NB4 (cell line): ENCODE measurements around the gene PPP2R1A.
"Not testable (repeated sequence)": the region's sequence is repeated elsewhere in the genome, so short reads cannot be mapped to it uniquely, and the experiment has no call there.

Experiments
- DNase-seq: peaks from one replicate; pipeline ENCODE4 v3.0.0; 2010; ENCODE audit warnings: low read depth
- H3K4me3 ChIP-seq: one replicate; pipeline ENCODE4 v1.5.1; 2011; ENCODE audit warnings: mild to moderate bottlenecking, low read depth, low read length, moderate library complexity
- CTCF ChIP-seq: IDR thresholded peaks from one replicate; pipeline ENCODE4 v1.5.1; 2012; ENCODE audit warnings: low read depth, low read length
- MAX ChIP-seq: IDR thresholded peaks from 2 replicates; pipeline ENCODE4 v1.6.1; 2011; ENCODE audit warnings: low read depth, low read length
- MYC ChIP-seq: IDR thresholded peaks from 2 replicates; pipeline ENCODE4 v1.6.1; 2011; ENCODE audit warnings: low read depth, low read length
- POLR2A ChIP-seq: IDR thresholded peaks from 2 replicates; pipeline ENCODE4 v1.6.1; 2011; ENCODE audit warnings: mild to moderate bottlenecking; ENCODE audit not compliant: insufficient read length; ENCODE audit errors: extremely low read depth

PPP2R1A gene

GRCh38 chr19:52237771-52238400 is 48.0 kb downstream of the PPP2R1A start:
- DNase-seq, result peak; percentile 62
- TF ChIP-seq CTCF, result peak; percentile 85
- no peak for TF ChIP-seq MAX
- no peak for TF ChIP-seq MYC
- no peak overlapping the region for H3K4me3 ChIP-seq

GRCh38 chr19:52244021-52244420 is 54.2 kb downstream of the PPP2R1A start:
- H3K4me3 ChIP-seq, result no peak overlapping the region
- no peak for DNase-seq
- TF ChIP-seq CTCF, result no peak
- no peak for TF ChIP-seq MAX
- TF ChIP-seq POLR2A, result no peak
- no peak for TF ChIP-seq MYC

GRCh38 chr19:52248241-52248640 is 58.4 kb downstream of the PPP2R1A start:
- H3K4me3 ChIP-seq, result no peak overlapping the region
- DNase-seq, result peak; percentile 69
- TF ChIP-seq MYC, result no peak
- peak; percentile 42 for TF ChIP-seq CTCF
- TF ChIP-seq MAX, result no peak
- TF ChIP-seq POLR2A, result no peak

- DNase-seq, result no peak
- TF ChIP-seq MAX (no peak), MYC (no peak), CTCF (no peak), POLR2A (no peak)
- no peak overlapping the region for H3K4me3 ChIP-seq
Observed at GRCh38 chr19:52258426-52258825, 68.6 kb downstream of the PPP2R1A start.

GRCh38 chr19:52265556-52265955 is 75.7 kb downstream of the PPP2R1A start:
- not testable (repeated sequence) for H3K4me3 ChIP-seq
- peak; percentile 12 for DNase-seq

DNA sequence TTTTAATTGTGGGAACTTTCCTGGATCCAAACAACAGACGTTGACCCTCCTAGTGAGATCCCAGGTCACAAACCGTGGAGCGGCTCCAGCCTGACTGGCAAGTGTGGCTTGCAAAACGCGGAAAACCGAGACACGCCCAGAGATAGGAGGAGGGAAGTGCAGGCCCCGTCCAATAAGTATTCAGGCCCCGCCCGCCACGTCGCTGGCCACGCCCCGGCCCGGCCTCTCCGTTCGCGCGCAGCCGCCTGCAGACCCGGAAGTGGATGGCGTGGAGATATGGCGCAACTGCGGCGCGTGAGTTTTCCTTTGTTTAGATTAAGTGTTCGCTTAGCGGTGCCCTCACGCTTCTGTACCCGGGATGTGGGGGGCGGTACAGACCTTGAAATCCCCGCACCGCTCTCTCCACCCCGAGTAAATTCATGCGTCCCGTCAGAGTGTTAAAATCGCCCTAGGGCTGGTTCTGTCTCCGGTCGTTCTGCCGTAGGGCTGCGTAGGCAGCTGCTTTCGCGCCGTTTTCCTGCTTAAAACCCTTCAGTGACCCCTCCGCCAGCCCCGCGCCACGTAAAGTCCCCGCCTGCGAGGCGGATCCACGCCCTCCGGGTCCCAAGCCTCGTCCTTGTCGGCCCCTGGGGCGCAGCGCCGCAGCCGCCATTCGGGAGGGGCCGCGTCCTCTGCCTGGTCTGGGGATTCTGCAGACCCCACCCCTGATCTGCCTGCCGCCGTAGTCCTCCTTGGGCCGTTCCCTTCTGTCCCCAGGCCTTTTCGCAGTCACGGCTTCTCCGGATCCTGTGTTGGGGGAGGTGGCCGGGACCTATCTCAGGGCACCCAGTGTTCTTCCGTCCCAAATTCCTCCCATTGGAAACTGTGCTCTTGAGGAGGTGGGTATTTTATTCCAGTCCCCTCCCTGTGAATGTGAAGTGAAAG is 79.7 kb downstream of the PPP2R1A start, which contains the start of gene ZNF766:
Gene ZNF766 (plus strand): TSS at position 250 of the 924 bp plus-strand sequence. CDS start 27 bp downstream, at position 277.
- no peak; the same call in 1 of the 2 replicates for TF ChIP-seq MAX
- no peak for TF ChIP-seq CTCF
- peak; percentile 93 for TF ChIP-seq POLR2A
- TF ChIP-seq MYC, result peak; percentile 78; the same call in 1 of the 2 replicates
- peak within 1 kb of the TSS; percentile 96 for H3K4me3 ChIP-seq
- peak; percentile 97 for DNase-seq
